Neural progenitor cell (in vitro differentiated cells): Measurements from ENCODE around the gene ZNF827.

ENCODE experiments used
- CTCF ChIP-seq: fragments of 200-600 bp; sonication (generic); IDR thresholded peaks from 2 replicates; pipeline ENCODE4 v1.5.1; 2017; ENCODE audit warnings: antibody characterized with exemption, mild to moderate bottlenecking
- EZH2 ChIP-seq: fragments of 200-600 bp; sonication (generic); IDR thresholded peaks from 2 replicates; pipeline ENCODE4 v1.6.1; 2017; ENCODE audit warnings: antibody characterized with exemption, mild to moderate bottlenecking, moderate library complexity

- TF ChIP-seq CTCF (no peak), EZH2 (no peak)
Observed at GRCh38 chr4:145760961-145761929, 177.4 kb downstream of the ZNF827 start.
